ENCODE data around the gene GNG14.
"Not testable (repeated sequence)": the region's sequence is repeated elsewhere in the genome, so short reads cannot be mapped to it uniquely, and the experiment has no call there.

GNG14 gene

DNA sequence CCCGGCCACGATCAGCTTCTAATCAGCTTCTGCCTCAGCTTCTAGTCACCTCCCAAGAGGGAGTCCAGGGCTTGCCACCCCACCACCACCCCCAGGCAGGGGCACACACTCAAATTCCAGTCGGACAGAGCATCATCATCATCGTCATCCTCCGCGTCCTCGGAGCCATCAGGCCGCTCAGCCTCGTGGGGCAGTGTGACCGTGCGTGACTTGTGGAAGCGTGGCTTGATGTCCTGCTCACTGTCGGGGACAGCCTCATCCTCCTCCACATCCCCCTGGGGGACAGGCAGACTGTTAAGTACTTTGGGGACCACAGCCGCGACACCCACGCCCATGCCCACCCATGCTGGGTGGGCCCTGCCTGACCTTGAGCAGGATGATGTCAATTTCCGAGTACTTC is 23.4 kb downstream of the GNG14 start:
- Histone ChIP-seq H3K9ac (ENCODE audit: low read depth, low read length) (no peak overlapping the region), H3K9me3 (ENCODE audit: insufficient read depth, low read length, severe bottlenecking) (no peaks in the 10 kb centered on the region), H3K4me1 (ENCODE audit: insufficient read depth, low read length) (no peaks in the 10 kb centered on the region), H2AFZ (ENCODE audit: low read depth, low read length) (no peak overlapping the region), H3K79me2 (ENCODE audit: insufficient read depth, low read length) (peaks cover 22% of the 10 kb centered on the region), H4K20me1 (ENCODE audit: insufficient read depth, low read length) (peaks cover 38% of the 10 kb centered on the region), H3K27me3 (ENCODE audit: insufficient read depth, low read length, poor library complexity) (no peaks in the 10 kb centered on the region), H3K27ac (ENCODE audit: low read length) (no peak overlapping the region), H3K4me2 (ENCODE audit: insufficient read depth, low read length) (no peak overlapping the region), H3K4me3 (ENCODE audit: low read depth in 1 of 2, low read length in 2 of 2) (no peak overlapping the region), H3K36me3 (ENCODE audit: insufficient read depth, low read length) (peaks cover 88% of the 10 kb centered on the region)
- no peak for TF ChIP-seq EZH2 (IDR thresholded peaks at IDR 0.05; ENCODE audit: borderline replicate concordance, low read depth, low read length, severe bottlenecking)
- TF ChIP-seq, protein P1, sequence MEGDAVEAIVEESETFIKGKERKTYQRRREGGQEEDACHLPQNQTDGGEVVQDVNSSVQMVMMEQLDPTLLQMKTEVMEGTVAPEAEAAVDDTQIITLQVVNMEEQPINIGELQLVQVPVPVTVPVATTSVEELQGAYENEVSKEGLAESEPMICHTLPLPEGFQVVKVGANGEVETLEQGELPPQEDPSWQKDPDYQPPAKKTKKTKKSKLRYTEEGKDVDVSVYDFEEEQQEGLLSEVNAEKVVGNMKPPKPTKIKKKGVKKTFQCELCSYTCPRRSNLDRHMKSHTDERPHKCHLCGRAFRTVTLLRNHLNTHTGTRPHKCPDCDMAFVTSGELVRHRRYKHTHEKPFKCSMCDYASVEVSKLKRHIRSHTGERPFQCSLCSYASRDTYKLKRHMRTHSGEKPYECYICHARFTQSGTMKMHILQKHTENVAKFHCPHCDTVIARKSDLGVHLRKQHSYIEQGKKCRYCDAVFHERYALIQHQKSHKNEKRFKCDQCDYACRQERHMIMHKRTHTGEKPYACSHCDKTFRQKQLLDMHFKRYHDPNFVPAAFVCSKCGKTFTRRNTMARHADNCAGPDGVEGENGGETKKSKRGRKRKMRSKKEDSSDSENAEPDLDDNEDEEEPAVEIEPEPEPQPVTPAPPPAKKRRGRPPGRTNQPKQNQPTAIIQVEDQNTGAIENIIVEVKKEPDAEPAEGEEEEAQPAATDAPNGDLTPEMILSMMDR (IDR thresholded peaks at IDR 0.05; ENCODE audit: borderline replicate concordance, extremely low read depth, low read length, poor library complexity, severe bottlenecking) = no peak
- DNase-seq (no peak), ATAC-seq (ENCODE audit: insufficient read depth, low read depth) (no peak)

DNA sequence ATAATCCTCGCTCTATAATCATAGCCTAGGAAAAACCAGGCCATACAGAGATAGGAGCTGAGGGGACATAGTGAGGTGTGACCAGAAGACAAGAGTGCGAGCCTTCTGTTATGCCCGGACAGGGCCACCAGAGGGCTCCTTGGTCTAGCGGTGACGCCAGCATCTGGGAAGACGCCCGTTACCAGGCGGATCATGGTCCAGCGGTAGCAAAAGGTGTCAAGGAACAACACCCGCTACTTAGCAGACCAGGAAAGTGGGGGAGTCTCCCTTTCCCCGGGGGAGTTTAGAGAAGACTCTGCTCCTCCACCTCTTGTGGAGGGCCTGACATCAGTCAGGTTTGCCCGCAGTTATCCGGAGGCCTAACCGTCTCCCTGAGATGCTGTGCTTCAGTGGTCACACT is 24.3 kb downstream of the GNG14 start:
- H3K4me1 ChIP-seq (ENCODE audit: insufficient read depth, low read length); H3K9me3 ChIP-seq (ENCODE audit: insufficient read depth, low read length, severe bottlenecking); H3K9ac ChIP-seq (ENCODE audit: low read depth, low read length); H3K27me3 ChIP-seq (ENCODE audit: insufficient read depth, low read length, poor library complexity); H3K4me3 ChIP-seq (ENCODE audit: low read depth in 1 of 2, low read length in 2 of 2); H3K4me2 ChIP-seq (ENCODE audit: insufficient read depth, low read length); ATAC-seq (ENCODE audit: insufficient read depth, low read depth); H3K27ac ChIP-seq (ENCODE audit: low read length); H2AFZ ChIP-seq (ENCODE audit: low read depth, low read length): not testable (repeated sequence)
- Histone ChIP-seq H3K79me2 (ENCODE audit: insufficient read depth, low read length) (peaks cover 30% of the 10 kb centered on the region), H3K36me3 (ENCODE audit: insufficient read depth, low read length) (peaks cover 87% of the 10 kb centered on the region), H4K20me1 (ENCODE audit: insufficient read depth, low read length) (peaks cover 45% of the 10 kb centered on the region)
- DNase-seq = peak; percentile 33

DNA sequence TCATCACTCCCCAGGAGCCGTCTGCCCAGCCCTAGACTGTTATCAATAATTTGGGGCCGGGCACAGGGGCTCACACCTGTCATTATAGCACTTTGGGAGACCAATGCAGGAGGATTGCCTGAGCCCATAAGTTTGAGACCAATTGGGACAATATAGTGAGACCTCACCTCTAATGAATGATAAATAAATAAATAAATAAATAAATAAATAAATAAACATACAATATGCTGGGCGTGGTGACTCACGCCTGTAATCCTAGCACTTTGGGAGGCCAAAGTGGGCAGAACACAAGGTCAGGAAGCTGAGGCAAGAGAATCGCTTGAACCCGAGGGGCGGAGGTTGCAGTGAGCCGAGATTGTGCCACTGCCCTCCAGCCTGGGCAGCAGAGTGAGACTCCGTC is 25.5 kb downstream of the GNG14 start:
- H3K27me3 ChIP-seq (ENCODE audit: insufficient read depth, low read length, poor library complexity); H3K4me1 ChIP-seq (ENCODE audit: insufficient read depth, low read length); H3K9ac ChIP-seq (ENCODE audit: low read depth, low read length); H3K4me2 ChIP-seq (ENCODE audit: insufficient read depth, low read length); H3K27ac ChIP-seq (ENCODE audit: low read length); ATAC-seq (ENCODE audit: insufficient read depth, low read depth); H3K9me3 ChIP-seq (ENCODE audit: insufficient read depth, low read length, severe bottlenecking); H2AFZ ChIP-seq (ENCODE audit: low read depth, low read length); H3K4me3 ChIP-seq (ENCODE audit: low read depth in 1 of 2, low read length in 2 of 2); DNase-seq: not testable (repeated sequence)
- peaks cover 45% of the 10 kb centered on the region for H4K20me1 ChIP-seq (ENCODE audit: insufficient read depth, low read length)
- H3K36me3 ChIP-seq (ENCODE audit: insufficient read depth, low read length) = peaks cover 91% of the 10 kb centered on the region
- peaks cover 42% of the 10 kb centered on the region for H3K79me2 ChIP-seq (ENCODE audit: insufficient read depth, low read length)

DNA sequence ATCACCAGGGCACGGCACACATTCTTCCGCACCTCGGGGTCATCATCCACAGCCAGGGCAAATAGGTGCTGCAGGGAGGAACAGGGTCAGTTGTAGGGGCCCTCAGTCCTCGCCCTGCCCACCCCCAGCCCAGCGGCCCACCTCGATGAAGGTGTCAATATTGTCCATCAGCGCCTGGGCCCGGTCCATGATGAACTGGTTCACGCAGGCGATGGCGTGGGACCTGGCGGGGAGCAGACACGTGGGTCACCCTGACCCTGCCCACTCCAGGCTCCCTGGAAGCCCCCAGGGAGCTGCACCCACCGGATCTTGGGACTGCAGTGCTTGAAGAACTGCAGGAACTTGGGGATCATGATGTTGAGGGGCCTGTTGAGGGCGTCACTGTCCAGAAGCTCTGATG is 27.3 kb downstream of the GNG14 start:
- H2AFZ ChIP-seq (ENCODE audit: low read depth, low read length) = no peak overlapping the region
- H3K4me3 ChIP-seq (ENCODE audit: low read depth in 1 of 2, low read length in 2 of 2) = no peak overlapping the region
- H3K4me2 ChIP-seq (ENCODE audit: insufficient read depth, low read length) = no peak overlapping the region
- no peak overlapping the region for H3K9ac ChIP-seq (ENCODE audit: low read depth, low read length)
- peaks cover 88% of the 10 kb centered on the region for H3K36me3 ChIP-seq (ENCODE audit: insufficient read depth, low read length)
- no peak for ATAC-seq (ENCODE audit: insufficient read depth, low read depth)
- no peak for TF ChIP-seq EZH2 (IDR thresholded peaks at IDR 0.05; ENCODE audit: borderline replicate concordance, low read depth, low read length, severe bottlenecking)
- TF ChIP-seq, protein P1 (IDR thresholded peaks at IDR 0.05; ENCODE audit: borderline replicate concordance, extremely low read depth, low read length, poor library complexity, severe bottlenecking) = no peak
- H3K9me3 ChIP-seq (ENCODE audit: insufficient read depth, low read length, severe bottlenecking) = no peaks in the 10 kb centered on the region
- no peak overlapping the region for H3K27ac ChIP-seq (ENCODE audit: low read length)
- peaks cover 60% of the 10 kb centered on the region for H3K79me2 ChIP-seq (ENCODE audit: insufficient read depth, low read length)
- no peaks in the 10 kb centered on the region for H3K27me3 ChIP-seq (ENCODE audit: insufficient read depth, low read length, poor library complexity)
- no peak for DNase-seq
- H4K20me1 ChIP-seq (ENCODE audit: insufficient read depth, low read length) = peaks cover 57% of the 10 kb centered on the region
- peaks cover under 1% of the 10 kb centered on the region; the same call in 1 of the 2 replicates for H3K4me1 ChIP-seq (ENCODE audit: insufficient read depth, low read length)
